Amniotic stem cell (primary cell): Measurements from ENCODE around the gene QPRT.
"Not testable (repeated sequence)": the region's sequence is repeated elsewhere in the genome, so short reads cannot be mapped to it uniquely, and the experiment has no call there.

Experiments used
- DNase-seq: peaks from one replicate; lab custom pipeline; 2025; lab: John Stamatoyannopoulos, UW

Gene QPRT

DNA sequence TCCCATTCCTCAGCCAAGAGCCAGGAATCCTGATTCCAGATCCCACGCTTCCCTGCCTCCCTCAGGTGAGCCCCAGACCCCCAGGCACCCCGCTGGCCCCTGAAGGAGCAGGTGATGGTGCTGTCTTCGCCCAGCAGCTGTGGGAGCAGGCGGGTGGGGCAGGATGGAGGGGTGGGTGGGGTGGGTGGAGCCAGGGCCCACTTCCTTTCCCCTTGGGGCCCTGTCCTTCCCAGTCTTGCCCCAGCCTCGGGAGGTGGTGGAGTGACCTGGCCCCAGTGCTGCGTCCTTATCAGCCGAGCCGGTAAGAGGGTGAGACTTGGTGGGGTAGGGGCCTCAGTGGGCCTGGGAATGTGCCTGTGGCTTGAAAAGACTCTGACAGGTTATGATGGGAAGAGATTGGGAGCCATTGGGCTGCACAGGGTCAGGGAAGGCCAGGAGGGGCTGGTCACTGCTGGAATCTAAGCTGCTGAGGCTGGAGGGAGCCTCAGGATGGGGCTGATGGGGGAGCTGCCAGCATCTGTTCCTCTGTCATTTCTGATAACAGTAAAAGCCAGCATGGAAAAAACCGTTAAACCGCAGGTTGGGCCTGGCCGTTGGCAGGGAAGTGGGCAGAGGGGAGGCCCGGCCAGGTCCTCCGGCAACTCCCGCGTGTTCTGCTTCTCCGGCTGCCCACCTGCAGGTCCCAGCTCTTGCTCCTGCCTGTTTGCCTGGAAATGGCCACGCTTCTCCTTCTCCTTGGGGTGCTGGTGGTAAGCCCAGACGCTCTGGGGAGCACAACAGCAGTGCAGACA, 15.8 kb upstream of the QPRT start, which contains the start of gene SPN:
Gene SPN (plus strand): TSS at position 232 of the 791 bp plus-strand sequence. CDS start 482 bp downstream, at position 714.
- no peak for DNase-seq

DNA sequence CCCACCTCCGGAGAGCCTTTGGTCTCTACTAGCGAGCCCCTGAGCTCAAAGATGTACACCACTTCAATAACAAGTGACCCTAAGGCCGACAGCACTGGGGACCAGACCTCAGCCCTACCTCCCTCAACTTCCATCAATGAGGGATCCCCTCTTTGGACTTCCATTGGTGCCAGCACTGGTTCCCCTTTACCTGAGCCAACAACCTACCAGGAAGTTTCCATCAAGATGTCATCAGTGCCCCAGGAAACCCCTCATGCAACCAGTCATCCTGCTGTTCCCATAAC, 15.2 kb upstream of the QPRT start:
- no peak for DNase-seq

DNA sequence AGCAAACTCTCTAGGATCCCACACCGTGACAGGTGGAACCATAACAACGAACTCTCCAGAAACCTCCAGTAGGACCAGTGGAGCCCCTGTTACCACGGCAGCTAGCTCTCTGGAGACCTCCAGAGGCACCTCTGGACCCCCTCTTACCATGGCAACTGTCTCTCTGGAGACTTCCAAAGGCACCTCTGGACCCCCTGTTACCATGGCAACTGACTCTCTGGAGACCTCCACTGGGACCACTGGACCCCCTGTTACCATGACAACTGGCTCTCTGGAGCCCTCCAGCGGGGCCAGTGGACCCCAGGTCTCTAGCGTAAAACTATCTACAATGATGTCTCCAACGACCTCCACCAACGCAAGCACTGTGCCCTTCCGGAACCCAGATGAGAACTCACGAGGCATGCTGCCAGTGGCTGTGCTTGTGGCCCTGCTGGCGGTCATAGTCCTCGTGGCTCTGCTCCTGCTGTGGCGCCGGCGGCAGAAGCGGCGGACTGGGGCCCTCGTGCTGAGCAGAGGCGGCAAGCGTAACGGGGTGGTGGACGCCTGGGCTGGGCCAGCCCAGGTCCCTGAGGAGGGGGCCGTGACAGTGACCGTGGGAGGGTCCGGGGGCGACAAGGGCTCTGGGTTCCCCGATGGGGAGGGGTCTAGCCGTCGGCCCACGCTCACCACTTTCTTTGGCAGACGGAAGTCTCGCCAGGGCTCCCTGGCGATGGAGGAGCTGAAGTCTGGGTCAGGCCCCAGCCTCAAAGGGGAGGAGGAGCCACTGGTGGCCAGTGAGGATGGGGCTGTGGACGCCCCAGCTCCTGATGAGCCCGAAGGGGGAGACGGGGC, 14.7 kb upstream of the QPRT start:
- no peak for DNase-seq

DNA sequence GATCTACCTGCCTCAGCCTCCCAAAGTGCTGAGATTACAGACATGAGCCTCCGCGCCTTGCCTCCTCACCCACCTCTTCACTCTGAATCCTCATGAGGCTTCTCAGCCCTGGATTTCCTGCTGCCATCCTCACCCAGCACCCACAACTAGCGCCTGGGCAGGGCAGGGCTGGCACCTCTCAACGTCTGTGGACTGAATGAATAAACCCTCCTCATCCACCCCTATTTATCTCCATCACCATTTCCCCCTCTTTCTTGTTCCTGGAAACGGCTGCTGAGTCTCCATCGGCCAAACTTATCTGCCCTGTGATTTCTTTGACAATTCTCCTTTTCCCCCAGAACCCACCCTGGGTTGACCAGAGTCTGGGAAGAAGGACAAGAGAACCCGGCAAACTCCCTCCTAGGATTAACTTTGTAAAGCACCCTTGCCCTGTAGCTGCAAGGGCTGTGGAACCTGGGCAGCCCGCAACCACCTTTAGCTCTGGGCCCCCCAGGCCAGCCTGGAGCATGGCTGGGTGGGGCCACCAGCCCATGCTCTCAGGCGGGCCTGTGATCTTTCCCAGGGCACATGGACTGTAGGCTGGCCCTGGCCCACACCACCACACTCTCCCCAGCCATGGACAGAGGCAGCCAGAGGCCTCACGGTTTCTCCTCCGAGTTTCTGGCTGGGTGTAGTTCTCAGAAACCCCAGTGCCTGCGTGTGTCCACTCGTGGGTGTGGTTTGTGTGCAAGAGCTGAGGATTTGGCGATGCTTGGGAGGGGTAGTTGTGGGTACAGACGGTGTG, 13.5 kb upstream of the QPRT start:
- no peak for DNase-seq

GRCh38 chr16:29667322-29667610, 11.7 kb upstream of the QPRT start:
- DNase-seq, result not testable (repeated sequence)

GRCh38 chr16:29667755-29668154, 11.2 kb upstream of the QPRT start:
- DNase-seq, result no peak

GRCh38 chr16:29668267-29668666, 10.7 kb upstream of the QPRT start:
- no peak for DNase-seq

- no peak for DNase-seq
Measured at GRCh38 chr16:29673501-29673900, 5.5 kb upstream of the QPRT start.

DNA sequence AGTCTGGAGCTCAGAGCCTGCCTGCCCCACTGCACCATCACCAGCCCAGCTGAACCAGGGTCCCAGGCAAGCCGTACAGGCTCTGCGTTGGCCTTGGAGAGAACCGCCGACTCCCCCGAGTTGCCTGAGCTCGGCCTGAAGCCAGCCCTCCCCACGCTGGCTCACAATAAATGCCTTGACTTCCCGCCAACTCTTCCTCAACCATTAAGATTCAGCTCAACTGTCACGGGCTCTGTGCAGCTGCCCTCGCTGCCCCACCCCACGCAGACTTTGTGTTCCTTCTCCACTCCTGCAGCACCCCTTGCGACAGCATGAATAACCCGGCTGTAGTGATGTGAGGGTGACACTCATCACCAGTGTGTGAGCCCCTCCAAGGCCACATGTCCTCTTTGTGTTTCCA, 4.8 kb upstream of the QPRT start:
- no peak for DNase-seq

- no peak for DNase-seq
Measured at GRCh38 chr16:29675811-29676643, 3.0 kb upstream of the QPRT start.

GRCh38 chr16:29676989-29677785, 1.8 kb upstream of the QPRT start:
- DNase-seq, result no peak

DNA sequence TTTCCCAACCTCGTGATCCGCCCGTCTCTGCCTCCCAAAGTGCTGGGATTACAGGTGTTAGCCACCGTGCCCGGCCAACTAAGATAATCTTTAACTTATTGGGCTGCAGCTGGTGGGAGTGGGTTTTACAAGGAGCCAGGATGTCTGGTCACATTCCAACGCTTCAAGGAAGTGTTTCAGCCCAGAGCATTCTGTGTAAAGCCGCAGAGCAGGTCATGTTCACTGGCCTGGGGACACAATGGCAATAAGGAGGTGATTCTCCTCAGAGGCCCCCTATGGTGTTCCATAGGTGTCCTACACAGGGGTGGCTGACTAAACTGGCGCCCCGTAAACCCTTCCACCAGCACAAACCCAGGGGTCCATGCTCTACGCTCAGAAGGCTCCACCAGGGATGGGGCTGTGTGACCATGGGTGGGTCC, 1.2 kb downstream of the QPRT start:
- no peak for DNase-seq

DNA sequence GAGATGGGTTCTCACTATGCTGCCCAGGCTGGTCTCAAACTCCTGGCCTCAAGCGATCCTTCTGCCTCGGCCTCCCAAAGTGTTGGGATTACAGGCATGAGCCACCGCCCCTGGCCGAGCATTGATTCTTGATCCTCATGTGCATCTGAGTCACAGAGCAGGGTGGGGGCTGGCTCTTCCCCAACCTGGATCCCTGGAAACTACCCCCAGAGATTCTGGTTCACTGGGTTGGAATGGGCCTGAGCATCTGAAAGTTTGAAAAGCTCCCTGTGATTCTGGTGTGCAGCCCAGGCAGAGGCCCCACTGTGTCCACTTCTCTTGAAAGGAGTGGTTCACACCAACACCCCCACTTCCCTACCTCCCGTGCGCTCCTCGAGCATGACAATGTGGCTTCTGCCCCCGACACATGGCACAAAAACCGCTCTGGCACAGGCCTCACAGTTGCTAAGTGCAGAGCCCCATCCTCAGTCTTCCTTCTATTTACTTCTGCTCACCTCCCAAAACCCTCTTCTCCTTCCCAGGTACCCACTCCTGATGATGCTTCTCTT, 4.6 kb downstream of the QPRT start:
- no peak for DNase-seq

- DNase-seq, result no peak
Measured at GRCh38 chr16:29684679-29685078, 5.7 kb downstream of the QPRT start.

GRCh38 chr16:29686740-29687332, 7.9 kb downstream of the QPRT start:
- no peak for DNase-seq

DNA sequence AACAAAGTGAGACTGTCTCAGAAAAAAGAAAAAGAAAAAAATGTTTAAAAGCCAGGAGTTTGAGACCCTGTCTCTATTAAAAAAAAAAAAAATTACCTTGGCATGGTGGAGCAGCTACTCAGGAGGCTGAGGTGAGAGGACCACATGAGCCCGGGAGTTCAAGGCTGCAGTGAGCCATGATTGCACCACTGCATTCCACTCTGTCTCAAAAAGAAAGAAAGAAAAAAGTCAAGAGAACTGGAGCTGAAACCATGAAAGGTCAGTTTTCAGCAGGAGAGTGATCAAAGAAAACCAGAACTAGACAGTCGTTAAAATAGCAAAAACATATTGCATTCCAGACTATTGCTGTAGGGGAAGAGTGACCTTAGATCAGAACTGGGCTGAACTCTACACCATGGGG, 8.8 kb downstream of the QPRT start:
- no peak for DNase-seq

DNA sequence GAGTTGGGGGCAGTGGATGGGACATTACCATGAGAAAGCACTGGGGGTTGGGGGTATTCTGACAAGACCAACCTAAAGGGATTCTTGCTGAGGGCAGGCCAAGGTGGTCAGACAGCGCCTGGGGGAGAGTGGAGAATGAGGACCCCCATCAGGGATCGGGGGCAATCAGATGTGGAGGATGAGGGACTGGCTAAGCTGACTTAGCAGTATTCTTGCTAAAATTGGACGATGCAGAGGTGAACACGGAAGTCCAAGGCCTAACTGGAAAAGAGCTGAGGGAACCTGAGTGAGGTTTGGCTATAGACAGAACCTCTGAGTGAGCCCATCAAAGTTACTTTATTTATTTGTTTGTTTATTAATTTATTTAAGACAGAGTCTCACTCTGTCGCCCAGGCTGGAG, 9.2 kb downstream of the QPRT start:
- no peak for DNase-seq

DNA sequence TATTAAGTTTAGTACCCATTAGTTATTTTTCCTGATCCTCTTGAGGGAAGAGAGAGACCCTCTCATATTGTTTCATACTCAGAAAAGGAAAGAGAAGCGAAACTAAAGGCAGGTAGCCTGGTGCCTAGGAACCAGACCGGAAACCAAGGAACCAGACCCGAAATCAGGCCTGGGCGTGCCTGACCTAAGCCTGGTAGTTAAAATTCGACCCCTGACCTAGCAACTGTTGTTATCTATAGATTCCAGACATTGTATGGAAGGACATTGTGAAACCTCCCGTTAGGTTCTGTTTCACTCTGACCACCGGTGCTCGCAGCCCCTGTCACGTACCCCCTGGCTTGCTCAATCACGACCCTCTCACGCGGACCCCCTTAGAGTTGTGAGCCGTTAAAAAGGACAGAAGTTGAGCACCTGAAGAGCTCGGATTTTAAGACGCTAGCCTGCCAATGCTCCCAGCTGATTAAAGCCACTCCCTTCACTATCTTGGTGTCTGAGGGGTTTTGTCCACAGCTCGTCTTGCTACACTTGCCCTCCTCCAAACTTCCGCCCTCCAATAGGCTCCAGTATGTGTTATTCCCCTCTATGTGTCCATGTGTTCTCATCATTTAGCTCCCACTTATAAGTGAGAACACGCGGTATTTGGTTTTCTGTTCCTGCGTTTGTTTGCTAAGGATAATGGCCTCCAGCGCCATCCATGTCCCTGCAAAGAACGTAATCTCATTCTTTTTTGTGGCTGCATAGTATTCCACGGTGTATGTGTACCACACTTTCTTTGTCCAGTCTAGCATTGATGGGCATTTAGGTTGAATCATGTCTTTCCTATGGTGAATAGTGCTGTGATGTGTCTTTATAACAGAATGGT, 10.7 kb downstream of the QPRT start:
- not testable (repeated sequence) for DNase-seq

DNA sequence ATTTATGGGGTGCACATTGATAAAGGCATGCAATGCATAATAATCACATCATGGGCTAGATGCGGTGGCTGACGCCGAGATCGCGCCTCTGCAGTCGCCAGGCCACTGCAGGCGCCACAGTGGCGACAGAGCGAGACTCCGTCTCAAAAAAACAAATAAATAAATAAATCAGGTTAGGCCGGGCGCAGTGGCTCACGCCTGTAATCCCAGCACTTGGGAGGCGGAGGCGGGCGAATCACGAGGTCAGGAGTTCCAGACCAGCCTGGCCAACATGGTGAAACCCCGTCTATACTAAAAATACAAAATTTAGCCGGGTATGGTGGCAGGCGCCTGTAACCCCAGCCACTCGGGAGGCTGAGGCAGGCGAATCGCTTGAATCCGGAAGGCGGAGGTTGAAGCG, 13.6 kb downstream of the QPRT start:
- not testable (repeated sequence) for DNase-seq
